Measurements from ENCODE around the gene FLT3LG.

DNA sequence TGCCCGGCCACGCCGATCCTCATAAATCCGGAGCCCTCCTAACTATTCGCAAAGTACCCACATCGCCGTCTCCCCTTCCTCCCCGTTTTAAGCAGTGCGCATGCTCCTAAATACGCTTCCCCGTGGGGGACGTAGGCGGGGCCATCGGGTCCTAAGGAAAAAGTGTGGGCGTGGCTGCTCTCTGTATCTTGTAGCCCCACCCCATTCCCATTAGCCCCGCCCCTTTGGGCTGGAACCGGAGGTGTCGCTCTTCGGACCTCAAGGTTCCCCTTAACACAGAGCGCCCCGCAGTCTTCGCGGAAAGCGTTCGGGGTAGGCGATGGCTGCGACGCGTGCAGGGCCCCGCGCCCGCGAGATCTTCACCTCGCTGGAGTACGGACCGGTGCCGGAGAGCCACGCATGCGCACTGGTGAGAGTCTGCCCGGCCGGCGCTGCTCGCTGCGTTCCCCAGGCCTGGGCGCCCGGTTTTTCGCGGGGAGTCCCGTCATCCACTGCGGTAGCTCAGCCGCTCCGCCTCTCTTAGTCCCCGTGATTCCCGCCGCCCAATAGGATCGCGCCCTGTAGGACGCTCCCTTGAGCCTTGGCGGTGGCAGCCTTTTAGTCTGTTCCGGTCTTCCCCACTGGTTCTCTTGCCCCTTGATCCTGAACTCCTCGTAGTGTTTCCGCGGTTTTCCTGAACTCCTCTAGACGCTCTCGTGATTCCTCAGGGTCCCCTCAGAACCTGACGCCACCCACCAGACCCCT, 20.8 kb upstream of the FLT3LG start, which contains the start of gene ALDH16A1:
- TF ChIP-seq, protein P1, sequence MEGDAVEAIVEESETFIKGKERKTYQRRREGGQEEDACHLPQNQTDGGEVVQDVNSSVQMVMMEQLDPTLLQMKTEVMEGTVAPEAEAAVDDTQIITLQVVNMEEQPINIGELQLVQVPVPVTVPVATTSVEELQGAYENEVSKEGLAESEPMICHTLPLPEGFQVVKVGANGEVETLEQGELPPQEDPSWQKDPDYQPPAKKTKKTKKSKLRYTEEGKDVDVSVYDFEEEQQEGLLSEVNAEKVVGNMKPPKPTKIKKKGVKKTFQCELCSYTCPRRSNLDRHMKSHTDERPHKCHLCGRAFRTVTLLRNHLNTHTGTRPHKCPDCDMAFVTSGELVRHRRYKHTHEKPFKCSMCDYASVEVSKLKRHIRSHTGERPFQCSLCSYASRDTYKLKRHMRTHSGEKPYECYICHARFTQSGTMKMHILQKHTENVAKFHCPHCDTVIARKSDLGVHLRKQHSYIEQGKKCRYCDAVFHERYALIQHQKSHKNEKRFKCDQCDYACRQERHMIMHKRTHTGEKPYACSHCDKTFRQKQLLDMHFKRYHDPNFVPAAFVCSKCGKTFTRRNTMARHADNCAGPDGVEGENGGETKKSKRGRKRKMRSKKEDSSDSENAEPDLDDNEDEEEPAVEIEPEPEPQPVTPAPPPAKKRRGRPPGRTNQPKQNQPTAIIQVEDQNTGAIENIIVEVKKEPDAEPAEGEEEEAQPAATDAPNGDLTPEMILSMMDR (IDR thresholded peaks at IDR 0.05) = no peak
- peak; percentile 76 for TF ChIP-seq POLR2A (IDR thresholded peaks at IDR 0.05; ENCODE audit: low read depth)

All from esophagus muscularis mucosa (tissue), 3 donors.